GM11168 (cell line): Measurements from ENCODE around the gene TSLP.

ENCODE experiments used
- in situ Hi-C: fragments of 300-500 bp; cut with MboI; formaldehyde crosslinking; loops from one replicate; pipeline ENCODE4 v1.12.0; 2022; ENCODE audit warnings: low sequenced_read_pairs; ENCODE audit not compliant: unreplicated experiment

Gene TSLP

DNA sequence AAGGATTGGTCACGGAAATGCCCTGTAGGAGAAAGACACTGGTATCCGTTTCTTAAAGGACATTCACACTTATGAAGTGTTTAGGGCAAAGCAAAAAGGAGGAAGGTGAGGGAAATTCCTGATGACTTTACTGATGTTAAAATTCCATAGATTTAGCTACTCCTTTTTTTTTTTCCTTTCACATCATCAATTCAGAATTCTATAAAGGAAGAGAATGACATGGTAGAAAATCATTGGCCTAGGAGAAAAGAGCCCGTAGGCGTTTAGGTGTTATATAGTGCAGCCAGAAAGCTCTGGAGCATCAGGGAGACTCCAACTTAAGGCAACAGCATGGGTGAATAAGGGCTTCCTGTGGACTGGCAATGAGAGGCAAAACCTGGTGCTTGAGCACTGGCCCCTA, at the start of gene TSLP:
Gene TSLP, plus strand, starts transcription at position 301 of the 400 bp plus-strand sequence. CDS start 178 bp downstream, outside the sequence.
- in situ Hi-C loops = loop anchor here (25.0 kb wide), 1 partner anchor 309 kb away; no protein-coding TSS in a partner anchor

DNA sequence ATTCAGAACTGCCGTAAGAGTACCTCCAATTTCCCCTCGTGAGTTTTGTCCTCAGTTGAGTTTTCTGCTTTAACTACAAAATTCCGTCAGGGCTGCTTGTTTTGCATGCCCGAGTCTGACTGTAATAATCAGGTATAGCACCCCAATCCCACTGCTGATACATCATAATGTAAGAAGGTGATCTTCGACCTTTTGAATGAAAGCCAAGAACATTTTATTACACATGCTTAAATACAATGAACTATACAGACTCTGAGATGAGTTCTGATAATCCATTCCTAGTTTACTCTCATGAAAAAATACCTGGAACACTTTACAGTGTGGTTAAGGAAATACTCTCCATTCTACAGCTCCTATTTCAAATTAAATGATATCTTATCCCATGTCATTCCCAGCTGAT, 49.2 kb upstream of the TSLP start:
- in situ Hi-C loops = no loop called here

- in situ Hi-C loops = no loop called here
Measured at GRCh38 chr5:111028865-111029264, 42.6 kb upstream of the TSLP start.

DNA sequence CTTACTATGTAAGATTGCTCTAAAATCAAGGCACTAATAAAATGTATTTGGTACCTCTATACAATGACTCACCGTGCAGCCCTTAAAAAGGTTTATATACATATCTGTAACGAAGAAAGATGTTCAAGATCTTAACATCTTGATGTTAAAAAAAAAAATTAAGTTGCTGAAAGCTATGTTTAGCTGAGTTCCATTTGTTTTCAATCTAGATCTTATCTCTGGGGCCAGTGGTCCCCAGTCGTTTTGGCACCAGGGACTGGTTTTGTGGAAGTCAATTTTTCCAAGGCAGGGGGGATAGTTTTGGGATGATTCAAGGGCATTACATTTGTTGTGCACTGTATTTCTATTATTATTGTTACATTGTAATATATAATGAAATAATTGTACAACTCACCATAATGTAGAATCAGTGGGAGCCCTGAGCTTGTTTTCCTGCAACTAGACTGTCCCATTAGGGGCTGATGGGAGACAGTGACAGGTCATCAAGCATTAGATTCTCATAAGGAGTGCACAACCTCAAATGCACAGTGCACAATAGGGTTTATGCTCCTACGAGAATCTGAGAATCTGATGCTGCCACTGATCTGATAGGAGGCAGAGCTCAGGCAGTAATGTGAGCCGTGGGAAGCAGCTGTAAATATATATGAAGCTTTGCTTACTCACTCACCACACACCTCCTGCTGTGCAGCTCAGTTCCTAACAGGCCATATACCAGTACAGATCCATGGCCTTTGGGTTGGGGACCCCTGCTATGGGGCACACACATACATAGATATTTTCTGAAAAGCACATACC, 27.6 kb upstream of the TSLP start:
- in situ Hi-C loops = no loop called here

DNA sequence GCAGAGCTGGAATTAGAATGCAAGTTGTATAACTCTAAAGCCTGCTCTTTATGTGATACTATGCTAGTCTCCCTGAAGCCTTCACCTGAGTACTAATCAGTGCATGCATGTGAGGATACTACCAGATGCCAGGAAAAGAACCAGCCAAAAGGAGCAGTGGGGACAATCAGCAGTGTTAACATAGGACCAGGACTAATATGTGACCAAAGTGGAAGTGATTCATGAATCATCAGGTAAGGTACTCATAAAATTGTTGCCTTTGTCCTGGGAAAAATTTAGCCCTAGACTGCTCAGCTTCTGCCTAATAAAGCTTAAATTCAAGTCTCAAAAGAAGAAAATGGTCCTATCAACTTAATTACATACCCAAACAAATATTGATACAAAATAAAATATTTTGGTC, 13.4 kb upstream of the TSLP start:
- in situ Hi-C loops = loop anchor here (25.0 kb wide), 1 partner anchor 296 kb away; no protein-coding TSS in a partner anchor

DNA sequence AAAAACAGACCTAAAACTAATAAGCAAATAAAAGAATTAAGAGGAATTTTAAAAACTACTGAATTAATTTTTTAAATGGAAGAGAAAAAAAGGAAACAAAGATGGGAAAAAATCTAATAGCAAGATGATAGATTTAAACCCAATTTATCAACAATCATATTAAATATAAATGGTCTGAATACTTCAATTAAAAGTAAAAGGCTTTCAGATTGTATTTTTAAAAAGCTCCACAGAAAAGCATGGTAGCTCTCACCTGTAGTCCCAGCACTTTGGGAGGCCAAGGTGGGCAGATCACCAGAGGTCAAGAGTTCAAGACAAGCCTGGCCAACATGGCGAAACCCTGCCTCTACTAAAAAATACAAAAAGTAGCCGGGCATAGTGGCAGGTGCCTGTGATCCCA, 11.3 kb upstream of the TSLP start:
- in situ Hi-C loops = loop anchor here (25.0 kb wide), 1 partner anchor 298 kb away; no protein-coding TSS in a partner anchor

GRCh38 chr5:111061618-111062017, 9.9 kb upstream of the TSLP start:
- in situ Hi-C loops = loop anchor here (25.0 kb wide), 1 partner anchor 299 kb away; no protein-coding TSS in a partner anchor

DNA sequence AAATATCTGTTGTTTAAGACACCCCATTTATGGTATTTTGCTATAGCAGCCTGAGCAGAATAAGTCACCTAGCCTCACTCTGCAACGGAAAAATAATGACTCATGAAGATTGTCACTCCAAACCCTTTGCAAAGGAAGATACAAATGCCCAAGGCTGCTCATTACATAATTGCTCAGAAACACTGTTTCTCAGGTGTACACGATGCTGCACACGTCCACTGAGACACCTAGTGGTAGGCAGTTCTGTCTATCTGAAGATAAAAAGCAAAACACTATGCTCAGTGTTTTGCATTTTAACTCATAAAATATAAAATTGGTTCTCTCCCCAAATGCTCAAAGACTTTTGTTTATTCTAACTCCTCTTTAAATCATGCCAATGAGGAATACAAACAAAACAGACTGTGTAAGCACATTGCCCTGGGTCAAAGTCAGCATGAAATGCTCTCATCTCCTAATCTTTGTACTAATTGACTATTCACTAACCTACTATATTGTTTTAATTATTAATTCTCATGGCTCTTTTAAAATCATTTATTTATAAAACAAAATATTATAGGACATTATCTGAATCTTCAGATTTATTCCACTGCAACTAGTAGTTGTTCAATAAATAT, 7.7 kb upstream of the TSLP start:
- in situ Hi-C loops = loop anchor here (25.0 kb wide), 1 partner anchor 302 kb away; no protein-coding TSS in a partner anchor

GRCh38 chr5:111066261-111066938, 5.1 kb upstream of the TSLP start:
- in situ Hi-C loops = loop anchor here (25.0 kb wide), 1 partner anchor 304 kb away; no protein-coding TSS in a partner anchor

DNA sequence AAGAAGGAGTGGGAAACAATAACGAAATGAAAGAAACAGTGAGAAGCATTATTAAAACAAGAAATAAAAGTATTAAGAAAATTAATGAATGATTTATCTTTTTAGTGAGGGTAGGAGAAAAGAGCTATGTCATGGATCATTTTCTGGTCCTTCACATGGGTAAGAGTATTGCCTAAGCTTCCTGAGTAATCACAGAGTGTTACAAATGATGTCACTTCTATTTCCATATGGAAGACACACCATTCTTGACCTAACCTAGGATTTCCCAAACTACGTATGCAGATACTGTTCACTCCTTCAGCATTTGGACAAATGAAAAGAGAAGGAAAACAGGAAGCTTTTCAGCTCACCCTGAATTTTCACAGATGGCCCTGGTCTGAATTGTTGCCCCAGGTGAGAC, 3.3 kb upstream of the TSLP start:
- in situ Hi-C loops = loop anchor here (25.0 kb wide), 1 partner anchor 306 kb away; no protein-coding TSS in a partner anchor

DNA sequence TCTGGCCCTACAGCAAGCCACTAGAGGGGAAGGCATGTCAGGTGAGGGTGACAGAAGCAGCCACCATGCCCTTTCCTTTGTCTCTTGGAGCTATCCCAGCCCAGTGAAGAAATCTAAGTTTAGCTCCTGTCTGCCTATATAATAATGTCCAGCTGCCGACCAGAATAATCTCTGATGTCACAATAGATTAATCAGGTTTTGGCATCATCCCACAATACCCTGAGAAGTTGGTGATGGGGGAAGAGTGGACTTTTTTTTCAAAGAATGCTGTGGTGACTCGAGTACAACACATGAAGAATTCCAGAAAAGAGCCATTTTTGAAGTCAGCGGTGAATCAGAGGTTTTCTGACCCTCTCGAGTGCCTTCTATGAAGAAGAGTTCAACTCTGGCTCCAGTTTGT, 1.7 kb upstream of the TSLP start:
- in situ Hi-C loops = loop anchor here (25.0 kb wide), 1 partner anchor 308 kb away; no protein-coding TSS in a partner anchor

GRCh38 chr5:111070272-111071134, 1.0 kb upstream of the TSLP start:
- in situ Hi-C loops = loop anchor here (25.0 kb wide), 1 partner anchor 308 kb away; no protein-coding TSS in a partner anchor

- in situ Hi-C loops = loop anchor here (25.0 kb wide), 1 partner anchor 311 kb away; no protein-coding TSS in a partner anchor
Measured at GRCh38 chr5:111072949-111073682, 1.6 kb downstream of the TSLP start.

DNA sequence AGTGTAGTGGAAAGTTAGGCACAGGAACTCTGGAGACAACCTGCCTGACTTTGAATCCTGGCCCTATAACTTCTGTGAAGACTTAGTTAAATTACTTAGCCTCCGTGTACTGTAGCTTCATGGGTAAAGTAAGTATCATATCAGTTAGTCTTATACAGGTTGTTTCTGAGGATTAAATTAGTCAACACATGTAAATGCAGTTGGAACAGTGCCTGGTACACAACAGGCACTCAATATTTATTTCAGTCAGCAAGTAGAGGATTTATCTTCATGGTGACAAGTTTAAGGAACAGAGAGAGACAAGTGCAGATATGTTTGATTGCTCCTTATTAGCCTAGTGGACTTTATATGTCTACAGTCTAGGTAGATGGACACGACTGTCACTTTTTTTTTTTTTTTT, 2.7 kb downstream of the TSLP start:
- in situ Hi-C loops = loop anchor here (25.0 kb wide), 1 partner anchor 312 kb away; no protein-coding TSS in a partner anchor

DNA sequence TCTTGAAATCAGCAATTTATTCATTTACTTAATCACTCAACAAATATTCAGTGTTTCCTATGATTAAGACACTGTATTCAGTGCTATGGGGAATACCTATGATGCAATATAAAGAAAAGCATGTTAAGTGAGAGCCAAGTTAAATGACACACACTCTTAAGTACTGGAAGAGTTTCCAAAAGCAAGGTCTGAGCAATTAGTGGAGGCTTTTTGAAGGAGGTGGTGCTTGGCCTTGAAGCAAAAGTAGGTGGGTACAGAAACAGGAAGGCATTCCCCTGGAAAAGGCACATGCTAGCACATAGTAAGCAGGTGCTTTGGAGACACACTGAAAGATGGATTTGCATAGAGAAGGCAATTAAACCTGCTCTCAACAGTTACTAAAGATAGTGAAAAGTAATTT, 4.0 kb downstream of the TSLP start:
- in situ Hi-C loops = no loop called here

DNA sequence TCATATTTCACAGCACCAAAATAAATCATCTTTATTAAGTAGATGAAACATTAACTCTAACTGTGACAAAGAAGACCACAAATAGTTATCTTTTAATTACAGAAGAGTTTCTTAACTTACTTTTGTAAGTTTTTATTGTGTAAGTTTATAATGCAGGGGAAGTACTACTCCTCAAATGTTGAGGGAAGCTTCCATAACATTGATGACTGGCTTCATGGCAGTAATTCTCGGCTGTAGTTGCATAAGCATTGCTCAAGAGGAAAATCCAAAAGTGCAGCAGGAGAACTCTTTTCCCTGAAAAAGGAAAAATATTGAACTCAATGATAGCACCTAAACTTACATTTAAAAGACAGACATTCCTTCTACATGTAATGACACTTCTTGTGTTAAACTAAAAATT, 4.6 kb downstream of the TSLP start:
- in situ Hi-C loops = no loop called here

GRCh38 chr5:111077678-111078077, 6.2 kb downstream of the TSLP start:
- in situ Hi-C loops = no loop called here

- in situ Hi-C loops = no loop called here
Measured at GRCh38 chr5:111079846-111080245, 8.3 kb downstream of the TSLP start.

GRCh38 chr5:111083323-111083722, 11.8 kb downstream of the TSLP start:
- in situ Hi-C loops = no loop called here
